NCI-H1436 (cell line): ENCODE measurements around the gene COL4A1.

ENCODE experiments used
- DNase-seq: peaks from one replicate; lab custom pipeline; 2025; lab: John Stamatoyannopoulos, UW

COL4A1 gene

GRCh38 chr13:110291286-110291685, 15.7 kb downstream of the COL4A1 start:
- DNase-seq: no peak

GRCh38 chr13:110290826-110291225, 16.1 kb downstream of the COL4A1 start:
- DNase-seq: no peak

- no peak for DNase-seq
These were observed 16.8 kb downstream of the COL4A1 start for GRCh38 chr13:110290153-110290552.

- no peak for DNase-seq
These were observed 17.3 kb downstream of the COL4A1 start for GRCh38 chr13:110289661-110290060.

- DNase-seq: no peak
These were observed 17.8 kb downstream of the COL4A1 start for GRCh38 chr13:110289174-110289573.

GRCh38 chr13:110286833-110287819, 19.8 kb downstream of the COL4A1 start:
- DNase-seq: no peak

GRCh38 chr13:110285991-110286832, 20.7 kb downstream of the COL4A1 start:
- no peak for DNase-seq

- no peak for DNase-seq
These were observed 22.0 kb downstream of the COL4A1 start for GRCh38 chr13:110284779-110285484.

- no peak for DNase-seq
These were observed 23.0 kb downstream of the COL4A1 start for GRCh38 chr13:110283736-110284517.

GRCh38 chr13:110282316-110282841, 24.6 kb downstream of the COL4A1 start:
- no peak for DNase-seq

GRCh38 chr13:110281736-110282135, 25.2 kb downstream of the COL4A1 start:
- no peak for DNase-seq

- no peak for DNase-seq
These were observed 25.8 kb downstream of the COL4A1 start for GRCh38 chr13:110280985-110281688.

GRCh38 chr13:110280231-110280813, 26.6 kb downstream of the COL4A1 start:
- DNase-seq: no peak

- no peak for DNase-seq
These were observed 27.3 kb downstream of the COL4A1 start for GRCh38 chr13:110279684-110280083.

- no peak for DNase-seq
These were observed 28.1 kb downstream of the COL4A1 start for GRCh38 chr13:110278859-110279258.

- DNase-seq: no peak
These were observed 29.5 kb downstream of the COL4A1 start for GRCh38 chr13:110277357-110277975.

GRCh38 chr13:110276553-110276950, 30.4 kb downstream of the COL4A1 start:
- no peak for DNase-seq

GRCh38 chr13:110275931-110276552, 30.9 kb downstream of the COL4A1 start:
- no peak for DNase-seq

GRCh38 chr13:110274687-110275086, 32.3 kb downstream of the COL4A1 start:
- DNase-seq: no peak
